Neural cell (in vitro differentiated cells): ENCODE data around the gene IRAK4. TPM values are rescaled to one million over a fixed set of nuclear protein-coding genes. Genes with fewer than 3 reads are reported as not detected.

ENCODE experiments used
- H2AFZ ChIP-seq: fragments of 200-600, 300-800 bp; sonication (generic), shearing (Covaris generic); 2 replicates; pipeline ENCODE4 v1.6.0; 2014; ENCODE audit warnings: low read depth, mild to moderate bottlenecking, antibody characterized with exemption, low read length, moderate library complexity
- H3F3A ChIP-seq: fragments of 200-600 bp; shearing (Covaris generic); 2 replicates; pipeline ENCODE4 v1.6.1; 2016; ENCODE audit warnings: mild to moderate bottlenecking, moderate library complexity, mixed read lengths, antibody characterized with exemption, low read length; ENCODE audit not compliant: insufficient read depth, poor library complexity, severe bottlenecking
- H3K27ac ChIP-seq: fragments of 200-600, 300-800 bp; sonication (generic), shearing (Covaris generic); 2 replicates; pipeline ENCODE4 v1.5.1; 2014; ENCODE audit warnings: mild to moderate bottlenecking, low read length, moderate library complexity
- H3K27me3 ChIP-seq: fragments of 300-800, 200-600 bp; sonication (generic), shearing (Covaris generic); 2 replicates; pipeline ENCODE4 v1.6.0; 2014; ENCODE audit warnings: mild to moderate bottlenecking, low read depth, low read length, moderate library complexity; ENCODE audit not compliant: insufficient read depth
- H3K36me3 ChIP-seq: fragments of 300-800, 200-600 bp; sonication (generic), shearing (Covaris generic); 2 replicates; pipeline ENCODE4 v1.5.1; 2014; ENCODE audit warnings: mild to moderate bottlenecking, antibody characterized with exemption, low read length, moderate library complexity; ENCODE audit not compliant: insufficient read depth
- H3K4me2 ChIP-seq: fragments of 300-800, 200-600 bp; sonication (generic), shearing (Covaris generic); 2 replicates; pipeline ENCODE4 v1.6.0; 2014; ENCODE audit warnings: mild to moderate bottlenecking, low read length
- H3K4me3 ChIP-seq: fragments of 300-800, 200-600 bp; sonication (generic), shearing (Covaris generic); 2 replicates; pipeline ENCODE4 v1.5.1; 2014; ENCODE audit warnings: mild to moderate bottlenecking, low read length, moderate library complexity
- H3K79me2 ChIP-seq: fragments of 200-600 bp; shearing (Covaris generic); replicated peaks from 2 replicates; pipeline ENCODE4 v1.6.0; 2014; ENCODE audit warnings: mild to moderate bottlenecking, low read length, moderate library complexity; ENCODE audit not compliant: insufficient read depth
- H3K9ac ChIP-seq: fragments of 300-800, 200-600 bp; sonication (generic), shearing (Covaris generic); 2 replicates; pipeline ENCODE4 v1.6.1; 2016; ENCODE audit warnings: mild to moderate bottlenecking, low read length, mixed read lengths
- H3K9me2 ChIP-seq: fragments of 200-600 bp; shearing (Covaris generic); 2 replicates; pipeline ENCODE4 v1.6.1; 2016; ENCODE audit warnings: mild to moderate bottlenecking, low read length, mixed read lengths; ENCODE audit not compliant: insufficient read depth
- H3K9me3 ChIP-seq: fragments of 200-600, 300-800 bp; sonication (generic), shearing (Covaris generic); 2 replicates; pipeline ENCODE4 v1.6.1; 2016; ENCODE audit warnings: mild to moderate bottlenecking, mixed run types, low read length, moderate library complexity, mixed read lengths
- H4K20me1 ChIP-seq: fragments of 200-600 bp; shearing (Covaris generic); 2 replicates; pipeline ENCODE4 v1.6.1; 2016; ENCODE audit warnings: mild to moderate bottlenecking, mixed run types; ENCODE audit not compliant: insufficient read depth
- CTCF ChIP-seq: fragments of 450-650 bp; IDR thresholded peaks from 2 replicates; pipeline ENCODE4 v1.5.1; 2014; ENCODE audit warnings: antibody characterized with exemption, mild to moderate bottlenecking, moderate library complexity; ENCODE audit not compliant: poor library complexity, severe bottlenecking
- EP300 ChIP-seq: fragments of 450-650 bp; conservative IDR thresholded peaks from 2 replicates; pipeline ENCODE4 v1.6.1; 2014; ENCODE audit warnings: antibody characterized with exemption, mild to moderate bottlenecking, moderate library complexity; ENCODE audit not compliant: poor library complexity, severe bottlenecking
- EZH2 ChIP-seq: fragments of 200-600, 300-800 bp; shearing (Covaris generic), sonication (generic); IDR thresholded peaks from 2 replicates; pipeline ENCODE4 v1.6.1; 2014; ENCODE audit warnings: antibody characterized with exemption, low read length, borderline replicate concordance, mild to moderate bottlenecking; ENCODE audit not compliant: insufficient read depth, poor library complexity, severe bottlenecking
- MXI1 ChIP-seq: fragments of 450-650 bp; conservative IDR thresholded peaks from 2 replicates; pipeline ENCODE4 v1.6.1; 2014; ENCODE audit warnings: antibody characterized with exemption, mild to moderate bottlenecking; ENCODE audit not compliant: poor library complexity, severe bottlenecking
- POLR2AphosphoS5 ChIP-seq: IDR thresholded peaks from 2 replicates; pipeline ENCODE4 v1.6.1; 2012
- RAD21 ChIP-seq: fragments of 450-650 bp; conservative IDR thresholded peaks from 2 replicates; pipeline ENCODE4 v1.6.1; 2014; ENCODE audit warnings: antibody characterized with exemption, mild to moderate bottlenecking, moderate library complexity
- SMC3 ChIP-seq: fragments of 450-650 bp; conservative IDR thresholded peaks from 2 replicates; pipeline ENCODE4 v1.6.1; 2014; ENCODE audit warnings: antibody characterized with exemption, mild to moderate bottlenecking, moderate library complexity; ENCODE audit not compliant: poor library complexity
- TAF1 ChIP-seq: IDR thresholded peaks from 2 replicates; pipeline ENCODE4 v1.6.1; 2012; ENCODE audit warnings: low read depth
- polyA minus RNA-seq: library from RNA; depleted of rRNA, polyadenylated mRNA; stranded (reverse); fragments of >200 nt; gene quantifications from 2 replicates; pipeline ENCODE4 v1.2.3, GENCODE V29; 2014
- polyA plus RNA-seq: library from polyadenylated mRNA; depleted of rRNA; stranded (reverse); fragments of >200 nt; gene quantifications from 2 replicates; pipeline ENCODE4 v1.2.3, GENCODE V29; 2014
- TF ChIP-seq, protein P1 (sequence below): IDR thresholded peaks from 2 replicates; pipeline ENCODE4 v1.6.1; 2012; ENCODE audit warnings: borderline replicate concordance

IRAK4 gene
- polyA plus RNA-seq (5.7 and 7.0 TPM in 2 replicates), polyA minus RNA-seq (5.8 and 6.1 TPM in 2 replicates)

GRCh38 chr12:43758728-43759563 is at the start of gene IRAK4, which contains the start of gene PUS7L:
IRAK4 (plus strand) TSS chr12:43758951; CDS start chr12:43768112, 9,161 bp downstream.
PUS7L (minus strand) TSS chr12:43758790; CDS start chr12:43755245, 3,545 bp downstream.
- H3K79me2 ChIP-seq: no peaks in the 10 kb centered on the region
- TF ChIP-seq MXI1 (no peak), EZH2 (no peak), SMC3 (peak; percentile 45), EP300 (no peak), CTCF (peak; percentile 73), POLR2AphosphoS5 (peak; percentile 65), RAD21 (peak; percentile 49), TAF1 (peak; percentile 3)
- TF ChIP-seq, protein P1, sequence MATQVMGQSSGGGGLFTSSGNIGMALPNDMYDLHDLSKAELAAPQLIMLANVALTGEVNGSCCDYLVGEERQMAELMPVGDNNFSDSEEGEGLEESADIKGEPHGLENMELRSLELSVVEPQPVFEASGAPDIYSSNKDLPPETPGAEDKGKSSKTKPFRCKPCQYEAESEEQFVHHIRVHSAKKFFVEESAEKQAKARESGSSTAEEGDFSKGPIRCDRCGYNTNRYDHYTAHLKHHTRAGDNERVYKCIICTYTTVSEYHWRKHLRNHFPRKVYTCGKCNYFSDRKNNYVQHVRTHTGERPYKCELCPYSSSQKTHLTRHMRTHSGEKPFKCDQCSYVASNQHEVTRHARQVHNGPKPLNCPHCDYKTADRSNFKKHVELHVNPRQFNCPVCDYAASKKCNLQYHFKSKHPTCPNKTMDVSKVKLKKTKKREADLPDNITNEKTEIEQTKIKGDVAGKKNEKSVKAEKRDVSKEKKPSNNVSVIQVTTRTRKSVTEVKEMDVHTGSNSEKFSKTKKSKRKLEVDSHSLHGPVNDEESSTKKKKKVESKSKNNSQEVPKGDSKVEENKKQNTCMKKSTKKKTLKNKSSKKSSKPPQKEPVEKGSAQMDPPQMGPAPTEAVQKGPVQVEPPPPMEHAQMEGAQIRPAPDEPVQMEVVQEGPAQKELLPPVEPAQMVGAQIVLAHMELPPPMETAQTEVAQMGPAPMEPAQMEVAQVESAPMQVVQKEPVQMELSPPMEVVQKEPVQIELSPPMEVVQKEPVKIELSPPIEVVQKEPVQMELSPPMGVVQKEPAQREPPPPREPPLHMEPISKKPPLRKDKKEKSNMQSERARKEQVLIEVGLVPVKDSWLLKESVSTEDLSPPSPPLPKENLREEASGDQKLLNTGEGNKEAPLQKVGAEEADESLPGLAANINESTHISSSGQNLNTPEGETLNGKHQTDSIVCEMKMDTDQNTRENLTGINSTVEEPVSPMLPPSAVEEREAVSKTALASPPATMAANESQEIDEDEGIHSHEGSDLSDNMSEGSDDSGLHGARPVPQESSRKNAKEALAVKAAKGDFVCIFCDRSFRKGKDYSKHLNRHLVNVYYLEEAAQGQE: no peak

GRCh38 chr12:43711348-43711747 is 47.4 kb upstream of the IRAK4 start:
- Histone ChIP-seq H3K9ac (no peak overlapping the region), H3F3A (no peaks in the 10 kb centered on the region), H3K27ac (no peak overlapping the region), H2AFZ (no peak overlapping the region), H3K4me2 (no peak overlapping the region), H3K36me3 (no peaks in the 10 kb centered on the region), H3K79me2 (no peaks in the 10 kb centered on the region), H4K20me1 (no peaks in the 10 kb centered on the region), H3K4me3 (no peak overlapping the region), H3K9me2 (no peaks in the 10 kb centered on the region), H3K27me3 (no peaks in the 10 kb centered on the region), H3K9me3 (no peaks in the 10 kb centered on the region)
- TF ChIP-seq EZH2: no peak
- TF ChIP-seq POLR2AphosphoS5: no peak
- no peak for TF ChIP-seq EP300
- no peak for TF ChIP-seq MXI1
- TF ChIP-seq, protein P1: no peak
- TF ChIP-seq TAF1: no peak
- no peak for TF ChIP-seq SMC3
- TF ChIP-seq CTCF: no peak
- TF ChIP-seq RAD21: no peak

More at GRCh38 chr12:43758728-43759563, at the start of gene IRAK4, which contains the start of gene PUS7L:
- H4K20me1 ChIP-seq: no peaks in the 10 kb centered on the region
- no peaks in the 10 kb centered on the region for H3K27me3 ChIP-seq
- peak within 1 kb of the TSS; percentile 82 for H3K4me3 ChIP-seq
- H3F3A ChIP-seq: no peaks in the 10 kb centered on the region
- no peaks in the 10 kb centered on the region for H3K36me3 ChIP-seq
- peak within 1 kb of the TSS; percentile 77 for H3K4me2 ChIP-seq
- peak within 1 kb of the TSS; percentile 67 for H3K9ac ChIP-seq
- H2AFZ ChIP-seq: peak within 1 kb of the TSS; percentile 73
- peak within 1 kb of the TSS; percentile 44 for H3K27ac ChIP-seq
- H3K9me2 ChIP-seq: no peaks in the 10 kb centered on the region
- no peaks in the 10 kb centered on the region for H3K9me3 ChIP-seq
